RCC 7860 (cell line): ENCODE results near the gene THEMIS2.
A peak's percentile ranks its signal among the peaks of the same experiment; 100 is the strongest.
"Not testable (repeated sequence)": the region's sequence is repeated elsewhere in the genome, so short reads cannot be mapped to it uniquely, and the experiment has no call there.

Experiments used
- DNase-seq: peaks from one replicate; pipeline ENCODE4 v3.0.0-alpha.2; 2015; ENCODE audit warnings: low spot score
- FAIRE-seq: peaks from 2 replicates; lab custom pipeline; 2012; peaks lifted over from hg19 to GRCh38; lab: Jason Lieb, UNC

THEMIS2 gene

DNA sequence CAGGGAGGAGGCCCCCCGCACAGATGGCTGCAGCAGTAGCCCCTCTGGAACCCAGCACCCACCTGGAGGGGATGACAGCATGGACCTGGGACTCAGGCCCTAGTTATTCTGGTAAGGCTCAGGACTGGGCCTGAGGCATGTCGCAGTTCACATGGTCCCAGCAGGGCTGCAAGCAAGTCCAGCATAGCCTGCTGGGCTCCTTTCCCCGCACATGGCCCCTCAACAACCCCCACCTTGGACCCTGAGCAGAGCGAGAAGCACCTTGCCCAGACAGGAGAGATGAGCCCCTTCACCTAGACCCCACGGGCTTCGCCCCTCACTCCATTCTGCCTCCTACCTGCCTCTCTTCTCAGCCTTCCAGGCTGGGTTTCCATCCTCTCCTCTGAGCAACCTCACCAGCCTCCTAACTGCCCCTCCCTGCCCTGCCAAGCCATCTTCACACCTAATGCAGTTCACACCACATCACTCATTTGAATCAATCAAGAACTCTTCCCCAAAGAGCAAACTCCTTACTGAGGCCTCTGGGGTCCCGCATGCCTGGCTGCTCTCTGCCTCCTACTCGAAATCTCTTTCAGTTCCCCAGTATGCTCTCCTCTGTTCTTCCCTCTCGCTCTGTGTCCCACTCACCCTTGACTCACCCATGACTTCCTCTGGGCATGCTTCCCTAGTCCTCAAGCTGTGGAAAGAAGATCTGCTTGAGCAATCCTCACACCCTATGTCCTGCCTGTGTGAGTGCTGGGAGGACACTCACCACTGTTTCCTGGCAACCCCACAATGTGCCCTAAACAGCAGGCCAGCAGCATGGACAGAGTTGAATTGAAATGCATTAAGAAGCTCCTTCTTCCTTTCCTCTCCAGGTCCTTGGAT is 9.4 kb upstream of the THEMIS2 start:
- FAIRE-seq, result peak; percentile 96

DNA sequence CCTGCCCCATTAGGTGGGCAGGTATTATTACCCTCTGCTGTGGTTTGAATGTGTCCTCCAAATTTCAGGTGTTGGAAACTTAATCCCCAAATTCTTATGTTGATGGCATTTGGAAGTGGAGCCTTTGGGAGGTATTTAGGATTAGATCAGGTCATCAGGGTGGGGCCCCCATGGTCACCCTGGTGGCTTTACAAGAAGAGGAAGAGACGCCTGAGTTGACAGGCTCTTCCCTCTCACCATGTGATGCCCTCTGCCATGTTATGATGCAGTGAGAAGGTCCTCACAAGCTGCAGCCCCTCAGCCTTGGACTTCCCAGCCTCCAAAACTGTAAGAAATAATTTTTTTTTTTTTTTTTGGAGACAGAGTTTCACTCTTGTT is 8.8 kb upstream of the THEMIS2 start:
- DNase-seq, result no peak
- no peak for FAIRE-seq

More for the DNA sequence above, 9.4 kb upstream of the THEMIS2 start:
- peak; percentile 99 for DNase-seq

DNA sequence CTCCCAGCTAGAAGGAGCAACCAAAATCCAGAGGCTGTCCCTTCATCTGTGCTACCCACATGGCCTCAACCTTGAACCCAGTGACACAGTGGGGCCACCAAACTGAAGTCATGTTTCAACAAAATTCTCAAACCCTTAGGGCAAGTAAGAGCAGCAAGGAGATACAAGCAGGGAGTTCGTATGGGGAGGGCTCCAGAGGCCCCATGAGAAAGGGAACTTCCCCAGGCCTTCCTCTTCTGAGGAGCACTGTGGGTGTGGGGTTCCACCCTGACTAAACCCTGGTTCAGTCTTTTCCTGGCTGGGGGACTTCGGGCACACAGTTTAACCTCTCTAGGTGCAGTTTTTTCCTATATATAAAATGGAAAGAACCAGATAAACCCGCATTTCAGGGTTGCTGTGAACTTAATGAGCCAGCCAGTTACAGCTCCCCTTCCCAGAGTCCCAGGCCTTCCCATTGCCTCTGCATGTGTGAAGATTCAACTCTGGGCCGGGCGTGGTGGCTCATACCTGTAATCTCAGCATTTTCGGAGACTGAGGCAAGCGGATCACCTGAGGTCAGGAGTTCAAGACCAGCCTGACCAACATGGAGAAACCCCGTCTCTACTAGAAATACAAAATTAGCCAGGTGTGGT is 8.0 kb upstream of the THEMIS2 start:
- no peak for DNase-seq
- no peak for FAIRE-seq

DNA sequence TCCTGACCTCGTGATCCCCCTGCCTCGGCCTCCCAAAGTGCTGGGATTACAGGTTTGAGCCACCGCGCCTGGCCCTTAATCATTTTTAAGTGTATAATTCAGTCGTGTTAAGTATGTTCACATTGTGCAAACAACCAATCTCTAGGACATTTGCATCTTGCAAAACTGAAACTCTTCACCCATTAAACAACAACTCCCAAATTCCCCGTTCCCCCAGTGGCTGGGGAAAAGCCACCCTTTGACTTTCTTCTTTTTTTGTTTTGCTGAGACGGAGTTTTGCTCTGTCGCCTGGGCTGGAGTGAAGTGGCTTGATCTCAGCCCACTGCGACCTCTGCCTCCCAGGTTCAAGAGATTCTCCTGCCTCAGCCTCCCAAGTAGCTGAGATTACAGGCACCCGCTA is 6.5 kb upstream of the THEMIS2 start:
- FAIRE-seq, result no peak
- no peak for DNase-seq

DNA sequence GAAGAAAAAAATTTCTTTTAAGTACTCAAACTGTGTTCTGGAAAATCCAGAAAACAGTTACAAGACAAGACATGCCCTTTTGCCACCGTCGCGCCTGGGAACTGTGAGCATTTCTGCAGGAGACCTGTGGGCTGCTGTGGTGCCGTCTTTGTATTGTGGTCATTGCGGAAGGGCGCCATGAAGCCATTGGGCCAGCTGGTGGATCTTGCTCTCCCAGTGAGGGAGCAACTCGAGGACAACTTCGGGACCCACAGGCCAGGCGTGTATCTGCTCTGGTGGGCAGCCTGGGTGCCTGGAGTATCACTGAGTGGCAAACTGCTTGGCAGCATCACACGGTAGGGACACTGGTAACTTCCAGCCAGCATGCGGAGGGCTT is 3.8 kb upstream of the THEMIS2 start:
- no peak for FAIRE-seq
- DNase-seq, result no peak

DNA sequence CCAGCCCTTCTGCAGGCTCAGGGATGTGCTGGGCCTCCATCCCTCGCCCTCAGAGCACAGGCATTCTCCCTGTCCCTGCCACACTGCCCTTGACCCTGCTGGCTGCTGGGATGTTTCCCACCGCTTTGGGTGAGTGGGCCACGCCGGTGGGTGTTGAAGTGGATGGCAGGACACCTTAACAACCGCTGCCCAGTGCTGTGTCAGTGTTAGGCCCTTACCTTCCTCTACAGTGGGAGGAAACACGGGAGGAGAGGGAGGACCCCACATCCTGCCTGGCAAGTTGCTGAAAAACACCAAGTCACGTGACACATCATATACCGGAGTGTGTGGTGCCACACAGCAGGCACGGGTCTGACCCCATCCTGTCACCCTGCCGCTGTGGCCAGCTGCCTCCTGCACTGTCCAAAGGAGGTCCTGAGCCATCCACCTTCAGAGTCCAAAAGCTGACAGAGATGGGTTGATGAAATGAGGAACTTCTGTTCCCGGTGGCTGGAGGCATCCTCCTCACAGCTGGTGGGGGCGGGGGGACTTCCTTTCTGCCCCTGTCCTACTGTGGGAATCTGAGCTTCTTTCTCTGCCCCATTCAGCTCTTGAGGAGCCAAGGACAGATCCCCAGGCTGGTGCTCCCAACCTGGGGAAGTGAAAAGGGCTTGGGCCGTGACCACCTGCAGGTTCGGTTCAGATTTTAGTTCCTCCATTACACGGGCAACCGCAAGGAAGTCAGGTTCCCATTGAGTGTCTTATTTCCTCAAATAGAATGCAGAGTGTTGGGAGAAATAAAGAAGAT is 3.2 kb upstream of the THEMIS2 start:
- FAIRE-seq, result no peak
- DNase-seq, result no peak

DNA sequence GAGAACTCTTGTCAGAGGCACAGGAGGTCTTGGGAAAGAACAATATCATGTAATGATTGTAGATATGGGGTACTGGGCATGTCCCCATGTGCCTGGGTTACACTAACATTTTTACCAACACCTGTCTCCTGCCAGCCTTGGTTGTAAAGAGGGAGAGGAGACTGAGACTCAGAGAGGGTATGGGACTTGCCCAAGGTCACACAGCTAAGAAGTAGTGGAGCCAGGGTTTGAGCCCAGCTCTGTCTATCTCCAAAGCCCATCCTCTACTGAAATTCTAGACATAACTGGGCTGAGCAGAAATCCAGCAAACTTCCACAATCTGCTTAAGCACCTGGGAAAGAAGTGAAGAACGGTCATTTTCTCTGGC is 2.6 kb upstream of the THEMIS2 start:
- DNase-seq, result no peak
- FAIRE-seq, result no peak

DNA sequence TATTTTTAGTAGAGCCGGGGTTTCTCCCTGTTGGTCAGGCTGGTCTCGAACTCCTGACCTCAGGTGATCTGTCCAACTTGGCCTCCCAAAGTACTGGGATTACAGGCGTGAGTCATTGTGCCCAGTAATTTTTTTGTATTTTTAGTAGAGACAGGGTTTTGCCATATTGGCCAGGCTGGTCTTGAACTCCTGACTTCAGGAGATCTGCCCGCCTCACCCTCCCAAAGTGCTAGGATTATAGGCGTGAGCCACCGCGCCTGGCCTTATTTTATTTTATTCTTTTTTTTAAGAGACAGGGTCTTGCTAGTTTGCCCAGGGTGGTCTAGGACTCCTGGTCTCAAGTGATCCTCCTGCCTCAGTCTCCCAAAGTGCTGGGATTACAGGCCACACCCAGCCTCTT is 1.3 kb upstream of the THEMIS2 start:
- FAIRE-seq, DNase-seq: not testable (repeated sequence)

DNA sequence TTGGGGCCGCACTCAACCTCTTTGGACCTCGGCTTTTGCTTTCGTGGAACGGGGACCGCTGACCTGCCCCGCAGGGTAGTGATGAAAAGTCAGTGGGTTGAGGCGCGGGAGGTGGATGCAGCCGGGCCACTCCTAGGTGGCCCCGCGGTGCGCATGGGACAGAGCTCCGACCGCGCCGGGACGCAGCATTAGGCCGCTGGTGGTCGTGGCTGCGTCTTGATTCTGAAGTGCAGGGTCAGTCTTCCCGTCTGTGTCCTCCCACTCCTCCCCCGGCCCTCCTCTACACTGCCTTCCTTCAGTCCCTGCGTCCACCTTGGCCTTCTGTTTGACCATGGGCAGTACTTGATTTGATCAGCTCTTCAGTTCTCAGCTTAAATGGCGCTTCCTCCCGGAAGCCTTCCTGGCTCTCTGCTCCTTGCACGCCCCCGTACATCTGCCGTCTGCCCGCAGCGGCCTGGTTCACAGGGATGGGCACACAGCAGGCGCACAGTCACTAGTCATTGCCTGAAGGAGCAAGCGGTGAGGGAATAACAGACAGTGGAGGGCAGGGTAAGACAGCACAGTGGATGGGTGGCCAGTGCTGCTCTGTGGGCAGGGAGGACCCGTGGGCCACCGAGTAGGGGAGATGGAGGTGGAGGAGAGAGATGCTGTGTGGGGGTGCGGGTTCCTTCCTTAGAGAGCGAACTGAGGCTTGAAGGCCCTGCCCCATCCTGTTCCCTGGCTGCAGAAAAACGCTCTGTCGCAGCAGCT is 633 bp downstream of the THEMIS2 start:
- no peak for FAIRE-seq
- DNase-seq, result no peak

DNA sequence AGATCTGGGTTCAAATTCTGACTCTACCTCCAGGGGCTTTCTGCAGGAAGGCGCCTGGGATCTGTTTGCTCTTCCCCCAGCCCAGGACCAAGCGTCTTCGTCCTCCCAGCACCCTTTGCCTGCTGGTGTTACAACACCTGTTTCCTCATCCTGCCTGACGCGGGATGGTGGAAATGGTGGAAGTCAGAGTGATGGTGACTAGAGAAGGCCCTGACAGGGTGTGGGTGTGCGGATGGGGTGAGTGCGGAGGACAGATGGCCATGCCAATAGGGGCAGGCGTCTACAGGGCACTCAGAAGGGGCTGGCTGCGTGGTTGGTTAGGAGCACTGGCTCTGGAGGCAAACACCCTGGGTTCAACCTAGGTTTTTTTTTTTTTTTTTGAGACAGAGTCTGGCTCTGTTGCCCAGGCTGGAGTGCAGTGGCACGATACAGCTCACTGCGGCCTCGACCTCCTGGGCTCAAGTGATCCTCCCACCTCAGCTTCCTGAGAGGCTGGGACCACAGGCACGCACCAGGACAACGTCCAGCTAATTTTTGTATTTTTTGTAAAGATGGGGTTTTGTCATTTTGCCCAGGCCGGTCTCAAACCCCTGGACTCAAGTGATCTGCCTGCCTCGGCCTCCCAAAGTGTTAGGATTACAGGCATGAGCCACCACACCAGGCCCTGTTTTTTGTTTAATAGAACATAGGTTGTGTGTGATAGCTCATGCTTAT is 1.5 kb downstream of the THEMIS2 start:
- FAIRE-seq (no peak), DNase-seq (no peak)

DNA sequence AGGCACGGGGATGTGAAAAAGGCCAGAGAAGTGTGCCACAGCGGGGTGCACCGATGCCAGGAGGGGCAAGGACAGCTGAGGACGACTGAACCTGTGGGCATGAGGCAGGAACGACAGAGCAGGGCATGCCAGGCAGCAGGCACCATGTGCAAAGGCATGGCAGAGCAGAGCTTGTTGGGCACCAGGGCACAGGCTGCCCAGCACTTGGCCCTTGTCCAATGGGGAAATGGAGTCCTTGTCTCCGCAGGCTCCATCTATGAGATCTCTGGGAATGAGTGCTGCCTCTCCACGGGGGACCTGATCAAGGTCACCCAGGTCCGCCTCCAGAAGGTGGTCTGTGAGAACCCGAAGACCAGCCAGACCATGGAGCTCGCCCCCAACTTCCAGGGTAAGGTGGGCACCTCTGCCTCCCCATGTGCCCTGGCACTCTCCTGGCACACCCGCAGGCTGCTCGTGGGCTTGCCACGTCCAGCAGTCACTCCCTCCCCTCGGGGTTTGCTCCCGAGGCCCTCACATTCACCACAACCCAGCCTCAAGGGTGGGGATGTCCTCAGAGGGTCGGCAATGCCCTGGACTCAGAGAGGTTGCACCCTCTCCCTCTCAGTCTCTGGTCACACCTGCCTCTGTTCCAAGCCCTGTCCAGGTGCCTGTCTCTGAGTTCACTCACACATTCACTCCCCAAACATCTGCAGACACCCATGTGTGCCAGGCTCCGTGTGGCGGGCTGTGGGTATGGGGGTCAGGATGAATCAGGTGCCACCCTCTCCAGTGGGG is 4.2 kb downstream of the THEMIS2 start:
- no peak for DNase-seq
- no peak for FAIRE-seq

DNA sequence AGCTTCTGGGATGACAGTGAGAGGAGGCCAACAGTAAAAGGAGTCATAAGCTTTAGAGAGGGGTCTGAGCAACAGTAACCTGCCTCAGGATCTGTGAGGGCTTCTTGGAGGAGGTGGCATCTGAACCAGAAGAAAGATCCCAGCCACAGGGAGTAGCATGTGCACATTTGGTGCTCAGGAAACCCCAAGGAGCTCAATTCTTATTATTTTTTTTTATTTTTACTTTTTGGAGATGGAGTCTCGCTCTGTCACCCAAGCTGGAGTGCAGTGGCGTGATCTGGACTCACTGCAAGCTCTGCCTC is 4.7 kb downstream of the THEMIS2 start:
- FAIRE-seq (no peak), DNase-seq (no peak)

DNA sequence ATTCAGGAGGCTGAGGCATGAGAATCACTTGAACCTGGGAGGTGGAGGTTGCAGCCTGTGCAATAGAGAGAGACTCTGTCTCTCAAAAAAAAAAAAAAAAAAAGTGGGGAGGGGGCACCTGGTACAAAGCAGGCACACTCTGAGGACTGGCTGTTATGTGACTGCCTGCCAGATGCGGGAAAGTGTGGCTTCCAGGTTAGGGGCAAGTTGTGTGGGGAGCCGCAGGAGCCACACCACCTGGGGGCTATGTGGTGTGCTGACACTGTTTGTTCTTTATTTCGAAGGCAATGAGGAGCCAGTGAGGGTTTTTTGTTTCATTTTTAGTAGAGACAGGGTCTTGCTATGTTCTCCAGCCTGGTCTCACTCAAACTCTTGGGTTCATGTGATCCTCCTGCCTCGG is 5.7 kb downstream of the THEMIS2 start:
- no peak for DNase-seq
- FAIRE-seq, result no peak

DNA sequence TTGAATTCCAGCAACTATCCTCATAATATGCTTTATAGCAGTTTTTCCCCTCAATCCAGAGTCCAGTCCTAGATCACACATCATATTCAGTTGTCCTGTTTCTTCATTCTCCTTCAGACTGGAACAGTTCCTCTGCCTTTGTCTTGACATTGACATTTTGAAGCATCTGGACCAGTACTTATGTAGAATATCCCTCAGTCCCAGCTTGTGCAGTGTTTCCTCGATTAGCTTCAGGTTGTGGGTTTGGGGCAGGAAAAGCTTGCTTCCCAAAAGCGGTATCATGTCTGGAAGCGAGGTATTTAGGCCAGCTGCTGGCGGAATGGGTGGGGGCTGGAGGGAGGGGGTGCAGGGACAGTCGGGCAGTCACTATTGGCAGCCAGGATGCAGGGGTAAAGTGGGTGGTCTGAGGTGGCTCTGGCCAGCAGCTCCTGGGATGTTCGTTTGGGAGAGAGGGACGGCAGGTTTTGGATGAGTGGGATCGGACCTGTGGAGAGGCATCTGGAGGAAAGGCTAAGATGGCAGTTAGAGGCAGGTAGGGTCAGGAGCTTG is 6.5 kb downstream of the THEMIS2 start:
- FAIRE-seq, result no peak
- no peak for DNase-seq

DNA sequence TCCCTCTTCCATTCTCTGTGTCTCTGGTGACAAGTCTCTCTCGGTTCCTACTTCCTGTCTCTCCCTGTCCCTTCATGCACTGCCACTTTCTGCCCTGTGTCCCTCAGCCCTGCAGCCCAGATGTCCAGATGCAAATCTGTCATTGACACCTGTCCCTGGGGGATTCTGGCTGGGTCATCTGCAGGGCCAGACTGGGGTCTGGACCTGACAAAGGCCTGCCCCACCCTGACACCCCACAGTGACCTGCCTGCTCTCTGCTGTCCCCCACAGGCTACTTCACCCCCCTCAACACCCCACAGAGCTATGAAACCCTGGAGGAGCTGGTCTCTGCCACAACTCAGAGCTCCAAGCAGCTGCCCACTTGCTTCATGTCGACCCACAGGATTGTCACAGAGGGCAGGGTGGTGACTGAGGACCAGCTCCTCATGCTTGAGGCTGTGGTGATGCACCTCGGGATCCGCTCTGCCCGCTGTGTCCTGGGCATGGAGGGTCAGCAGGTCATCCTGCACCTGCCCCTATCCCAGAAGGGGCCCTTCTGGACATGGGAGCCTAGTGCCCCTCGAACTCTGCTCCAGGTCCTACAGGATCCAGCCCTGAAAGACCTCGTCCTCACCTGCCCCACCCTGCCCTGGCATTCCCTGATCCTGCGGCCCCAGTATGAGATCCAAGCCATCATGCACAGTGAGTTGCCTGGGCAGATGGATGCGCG is 7.2 kb downstream of the THEMIS2 start:
- DNase-seq, result no peak
- FAIRE-seq, result no peak

DNA sequence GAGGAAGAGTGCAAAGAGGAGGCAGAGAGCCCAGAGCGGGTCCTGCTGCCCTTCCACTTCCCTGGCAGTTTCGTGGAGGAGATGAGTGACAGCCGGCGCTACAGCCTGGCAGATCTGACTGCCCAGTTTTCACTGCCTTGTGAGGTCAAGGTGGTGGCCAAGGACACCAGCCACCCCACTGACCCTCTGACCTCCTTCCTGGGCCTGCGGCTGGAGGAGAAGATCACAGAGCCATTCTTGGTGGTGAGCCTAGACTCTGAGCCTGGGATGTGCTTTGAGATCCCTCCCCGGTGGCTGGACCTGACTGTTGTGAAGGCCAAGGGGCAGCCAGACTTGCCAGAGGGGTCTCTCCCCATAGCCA is 10.2 kb downstream of the THEMIS2 start:
- FAIRE-seq (no peak), DNase-seq (no peak)

DNA sequence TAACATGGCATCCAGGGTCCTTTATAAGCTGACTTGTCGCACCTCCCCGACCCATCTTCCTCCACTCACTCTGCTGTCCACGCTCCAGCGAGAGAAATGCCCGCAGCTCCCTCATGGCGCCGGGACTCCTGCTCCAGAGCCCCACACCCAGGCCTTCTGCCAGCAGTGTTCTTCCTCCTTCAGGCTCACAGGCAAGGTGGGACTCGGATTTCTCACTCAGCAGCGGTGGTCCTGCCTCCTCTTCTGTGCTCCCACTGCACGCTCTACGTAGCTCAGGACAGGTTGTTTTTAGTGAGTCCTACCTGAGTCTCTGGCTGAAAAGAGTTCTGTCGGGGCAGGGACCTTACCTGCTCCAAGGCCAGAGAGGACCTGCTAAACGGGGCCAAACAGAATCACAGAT is 11.2 kb downstream of the THEMIS2 start:
- FAIRE-seq (no peak), DNase-seq (no peak)

DNA sequence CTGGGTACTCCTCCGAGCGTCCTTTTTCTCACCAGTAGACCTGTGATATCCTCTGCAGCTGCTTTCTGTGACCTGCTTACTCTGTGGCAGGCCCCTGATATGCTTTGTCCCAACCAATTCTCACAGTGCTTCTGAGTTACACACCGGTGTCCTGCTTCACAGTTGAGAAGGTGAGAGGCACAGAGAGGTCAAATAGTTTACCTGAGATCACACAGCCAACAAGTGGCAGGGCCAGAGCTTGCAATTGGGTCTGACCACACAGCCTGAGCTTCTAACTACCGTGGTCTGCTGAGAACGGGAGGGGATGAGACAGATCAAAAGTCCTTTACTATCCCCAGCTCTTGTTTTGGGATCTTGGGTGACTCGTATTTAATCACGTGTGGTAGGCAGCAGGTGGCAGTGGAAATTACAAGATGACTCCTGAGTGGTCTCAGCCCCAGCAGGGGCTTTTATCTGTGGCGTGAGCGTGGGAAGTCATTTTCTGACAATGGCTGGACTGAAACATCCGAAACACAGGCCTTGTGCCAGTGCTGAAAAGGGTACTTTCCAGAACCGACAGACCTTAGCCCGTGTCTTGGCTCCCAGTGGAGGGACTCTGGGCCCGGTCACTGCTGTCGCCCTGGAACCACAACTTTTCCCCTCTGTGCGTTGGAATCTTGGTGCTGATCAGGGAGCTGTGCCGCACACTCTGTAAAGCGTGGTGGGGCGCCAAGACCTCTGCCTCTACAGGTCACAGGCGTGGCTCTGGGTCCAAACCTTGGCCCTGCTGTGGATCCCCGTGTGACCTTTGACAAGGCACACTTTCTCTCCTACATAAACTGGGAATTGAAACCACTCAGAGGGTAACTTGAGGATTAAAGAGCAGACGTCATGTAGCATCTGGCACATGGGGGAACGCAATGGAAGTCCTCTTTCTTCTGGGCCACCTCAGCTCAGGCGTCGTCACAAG is 11.9 kb downstream of the THEMIS2 start:
- FAIRE-seq, result no peak
- peak; percentile 14 for DNase-seq
